Neuron (in vitro differentiated cells): ENCODE measurements around the gene FAM83E.

ENCODE experiments used
- H2AFZ ChIP-seq: one replicate; pipeline ENCODE4 v1.6.1; 2013; ENCODE audit warnings: low read depth, mild to moderate bottlenecking, inconsistent platforms, low read length, moderate library complexity
- H3K27me3 ChIP-seq: one replicate; pipeline ENCODE4 v1.6.1; 2013; ENCODE audit warnings: low read length; ENCODE audit not compliant: insufficient read depth
- H3K36me3 ChIP-seq: one replicate; pipeline ENCODE4 v1.6.1; 2013; ENCODE audit warnings: low read length; ENCODE audit not compliant: insufficient read depth
- H3K4me1 ChIP-seq: one replicate; pipeline ENCODE4 v1.6.1; 2013; ENCODE audit warnings: low read length; ENCODE audit not compliant: insufficient read depth
- H3K4me3 ChIP-seq: 2 replicates; pipeline ENCODE4 v1.5.1; 2013; ENCODE audit warnings: mild to moderate bottlenecking, low read length, moderate library complexity
- H3K9me3 ChIP-seq: one replicate; pipeline ENCODE4 v1.6.1; 2013; ENCODE audit warnings: low read length

FAM83E gene

GRCh38 chr19:48629599-48630295, 14.9 kb upstream of the FAM83E start:
- no peak overlapping the region for H2AFZ ChIP-seq
- no peaks in the 10 kb centered on the region for H3K9me3 ChIP-seq
- H3K27me3 ChIP-seq, result no peaks in the 10 kb centered on the region
- H3K36me3 ChIP-seq, result peaks cover 19% of the 10 kb centered on the region
- H3K4me1 ChIP-seq, result peaks cover 56% of the 10 kb centered on the region
- H3K4me3 ChIP-seq, result no peak overlapping the region

- Histone ChIP-seq H3K4me3 (no peak overlapping the region), H3K9me3 (no peaks in the 10 kb centered on the region), H3K27me3 (no peaks in the 10 kb centered on the region), H2AFZ (no peak overlapping the region), H3K36me3 (peaks cover 19% of the 10 kb centered on the region), H3K4me1 (peaks cover 56% of the 10 kb centered on the region)
Measured at GRCh38 chr19:48629297-48629598, 14.4 kb upstream of the FAM83E start.

GRCh38 chr19:48628486-48629296, 13.8 kb upstream of the FAM83E start:
- peaks cover 52% of the 10 kb centered on the region for H3K4me1 ChIP-seq
- no peaks in the 10 kb centered on the region for H3K9me3 ChIP-seq
- no peaks in the 10 kb centered on the region for H3K27me3 ChIP-seq
- H2AFZ ChIP-seq, result no peak overlapping the region
- H3K36me3 ChIP-seq, result peaks cover 19% of the 10 kb centered on the region
- H3K4me3 ChIP-seq, result no peak overlapping the region

- no peak overlapping the region for H2AFZ ChIP-seq
- H3K4me3 ChIP-seq, result no peak overlapping the region
- peaks cover 19% of the 10 kb centered on the region for H3K36me3 ChIP-seq
- no peaks in the 10 kb centered on the region for H3K27me3 ChIP-seq
- H3K4me1 ChIP-seq, result peaks cover 52% of the 10 kb centered on the region
- no peaks in the 10 kb centered on the region for H3K9me3 ChIP-seq
Measured at GRCh38 chr19:48627865-48628314, 13.0 kb upstream of the FAM83E start.

- Histone ChIP-seq H3K4me3 (no peak overlapping the region), H3K36me3 (peaks cover 19% of the 10 kb centered on the region), H3K4me1 (peaks cover 52% of the 10 kb centered on the region), H3K27me3 (no peaks in the 10 kb centered on the region), H2AFZ (no peak overlapping the region), H3K9me3 (no peaks in the 10 kb centered on the region)
Measured at GRCh38 chr19:48627201-48627864, 12.5 kb upstream of the FAM83E start.

- H3K4me1 ChIP-seq, result peaks cover 40% of the 10 kb centered on the region
- H3K4me3 ChIP-seq, result no peak overlapping the region
- no peaks in the 10 kb centered on the region for H3K27me3 ChIP-seq
- no peaks in the 10 kb centered on the region for H3K9me3 ChIP-seq
- no peak overlapping the region for H2AFZ ChIP-seq
- peaks cover 19% of the 10 kb centered on the region for H3K36me3 ChIP-seq
Measured at GRCh38 chr19:48625891-48626327, 11.0 kb upstream of the FAM83E start.

GRCh38 chr19:48624791-48625723, 10.2 kb upstream of the FAM83E start:
- Histone ChIP-seq H3K27me3 (no peaks in the 10 kb centered on the region), H3K9me3 (no peaks in the 10 kb centered on the region), H3K4me3 (peak overlapping the region; percentile 63), H2AFZ (no peak overlapping the region), H3K4me1 (peaks cover 31% of the 10 kb centered on the region), H3K36me3 (peaks cover 16% of the 10 kb centered on the region)

GRCh38 chr19:48624067-48624594, 9.3 kb upstream of the FAM83E start:
- H3K27me3 ChIP-seq, result no peaks in the 10 kb centered on the region
- H3K36me3 ChIP-seq, result peaks cover 8% of the 10 kb centered on the region
- peak overlapping the region; percentile 63 for H3K4me3 ChIP-seq
- H3K4me1 ChIP-seq, result peaks cover 28% of the 10 kb centered on the region
- H3K9me3 ChIP-seq, result no peaks in the 10 kb centered on the region
- H2AFZ ChIP-seq, result no peak overlapping the region

GRCh38 chr19:48623556-48624066, 8.7 kb upstream of the FAM83E start:
- H2AFZ ChIP-seq, result no peak overlapping the region
- no peaks in the 10 kb centered on the region for H3K27me3 ChIP-seq
- peaks cover 28% of the 10 kb centered on the region for H3K4me1 ChIP-seq
- no peaks in the 10 kb centered on the region for H3K9me3 ChIP-seq
- H3K4me3 ChIP-seq, result peak overlapping the region; percentile 56
- peaks cover 8% of the 10 kb centered on the region for H3K36me3 ChIP-seq

GRCh38 chr19:48619692-48620585, 5.1 kb upstream of the FAM83E start:
- peaks cover 30% of the 10 kb centered on the region for H3K36me3 ChIP-seq
- H2AFZ ChIP-seq, result no peak overlapping the region
- no peaks in the 10 kb centered on the region for H3K27me3 ChIP-seq
- peaks cover 40% of the 10 kb centered on the region for H3K4me1 ChIP-seq
- H3K9me3 ChIP-seq, result no peaks in the 10 kb centered on the region
- H3K4me3 ChIP-seq, result peak overlapping the region; percentile 96

GRCh38 chr19:48618916-48619691, 4.2 kb upstream of the FAM83E start, which contains the start of the genes RPL18 and SPHK2:
Gene RPL18, minus strand, starts transcription at chr19:48619178. Its CDS starts 35 bp downstream, at chr19:48619143.
Gene SPHK2, plus strand, starts transcription at chr19:48619506. Its CDS starts 1,009 bp downstream, at chr19:48620515.
- Histone ChIP-seq H2AFZ (no peak within 1 kb of the TSS), H3K4me1 (peaks cover 35% of the 10 kb centered on the region)

More at GRCh38 chr19:48618916-48619691, 4.2 kb upstream of the FAM83E start, which contains the start of the genes RPL18 and SPHK2:
- no peaks in the 10 kb centered on the region for H3K9me3 ChIP-seq
- H3K4me3 ChIP-seq, result peak within 1 kb of the TSS; percentile 96
- no peaks in the 10 kb centered on the region for H3K27me3 ChIP-seq
- H3K36me3 ChIP-seq, result peaks cover 30% of the 10 kb centered on the region
